Activated effector memory CD4-positive, alpha-beta T cell treated with anti-CD3 and anti-CD28 coated beads, Interleukin-2, amount 50 U/mL, for 16 hours (primary cell): ENCODE measurements around the gene TRABD2A.
"Not testable (repeated sequence)": the region's sequence is repeated elsewhere in the genome, so short reads cannot be mapped to it uniquely, and the experiment has no call there.

Source experiments
- DNase-seq: peaks from one replicate; pipeline ENCODE4 v3.0.0-alpha.2; 2020

TRABD2A gene

GRCh38 chr2:84878896-84879583 lies 1.8 kb downstream of the TRABD2A start:
- no peak for DNase-seq

- no peak for DNase-seq
Observed at GRCh38 chr2:84878459-84878858, 2.4 kb downstream of the TRABD2A start.

- no peak for DNase-seq
Observed at GRCh38 chr2:84876369-84876768, 4.5 kb downstream of the TRABD2A start.

GRCh38 chr2:84875619-84876018 lies 5.3 kb downstream of the TRABD2A start:
- DNase-seq = not testable (repeated sequence)

GRCh38 chr2:84875213-84875560 lies 5.7 kb downstream of the TRABD2A start:
- DNase-seq = no peak

GRCh38 chr2:84874381-84875212 lies 6.3 kb downstream of the TRABD2A start:
- peak; percentile 63 for DNase-seq

GRCh38 chr2:84873350-84873749 lies 7.5 kb downstream of the TRABD2A start:
- peak; percentile 41 for DNase-seq

GRCh38 chr2:84872691-84873090 lies 8.2 kb downstream of the TRABD2A start:
- DNase-seq = not testable (repeated sequence)

GRCh38 chr2:84870306-84870705 lies 10.6 kb downstream of the TRABD2A start:
- peak; percentile 63 for DNase-seq

GRCh38 chr2:84868327-84868726 lies 12.6 kb downstream of the TRABD2A start:
- not testable (repeated sequence) for DNase-seq

- peak; percentile 44 for DNase-seq
Observed at GRCh38 chr2:84866122-84866521, 14.8 kb downstream of the TRABD2A start.

GRCh38 chr2:84865181-84865783 lies 15.6 kb downstream of the TRABD2A start:
- peak; percentile 55 for DNase-seq

- DNase-seq = peak; percentile 55
Observed at GRCh38 chr2:84862006-84862405, 18.9 kb downstream of the TRABD2A start.

GRCh38 chr2:84861539-84861938 lies 19.3 kb downstream of the TRABD2A start:
- peak; percentile 36 for DNase-seq

- DNase-seq = no peak
Observed at GRCh38 chr2:84858937-84859336, 21.9 kb downstream of the TRABD2A start.

GRCh38 chr2:84858123-84858522 lies 22.8 kb downstream of the TRABD2A start:
- DNase-seq = no peak

GRCh38 chr2:84857566-84857965 lies 23.3 kb downstream of the TRABD2A start:
- DNase-seq = no peak

- DNase-seq = no peak
Observed at GRCh38 chr2:84856787-84857186, 24.1 kb downstream of the TRABD2A start.

- DNase-seq = no peak
Observed at GRCh38 chr2:84855731-84856130, 25.2 kb downstream of the TRABD2A start.

- no peak for DNase-seq
Observed at GRCh38 chr2:84854850-84855249, 26.0 kb downstream of the TRABD2A start.

- DNase-seq = peak; percentile 33
Observed at GRCh38 chr2:84851876-84852275, 29.0 kb downstream of the TRABD2A start.

GRCh38 chr2:84850471-84850870 lies 30.4 kb downstream of the TRABD2A start:
- DNase-seq = no peak

GRCh38 chr2:84849271-84849952 lies 31.5 kb downstream of the TRABD2A start:
- DNase-seq = peak; percentile 79
